Thyroid gland (tissue), 4 donors: ENCODE data around the gene NDUFB8. TPM values are rescaled to one million over a fixed set of nuclear protein-coding genes. Genes with fewer than 3 reads are reported as not detected.
A peak's percentile ranks its signal among the peaks of the same experiment; 100 is the strongest.

Experiments
- DNase-seq, 2 donors: peaks; one replicate each; pipeline ENCODE4 v3.0.0-alpha.2; 2019
- H3K27ac ChIP-seq, 3 donors: fragments of 200-600 bp; sonication (generic); 1 replicate in 2 of 3; 2 replicates in 1 of 3; pipeline ENCODE4 v1.5.1; 2016 to 2019; ENCODE audit warnings: mild to moderate bottlenecking in 1 of 3, moderate library complexity in 1 of 3
- H3K27me3 ChIP-seq: fragments of 200-600 bp; sonication (generic); one replicate; pipeline ENCODE4 v1.5.1; 2019
- H3K36me3 ChIP-seq, 2 donors: fragments of 200-600 bp; sonication (generic); one replicate each; pipeline ENCODE4 v1.5.1; 2016 to 2019
- H3K4me1 ChIP-seq, 2 donors: fragments of 200-600 bp; sonication (generic); one replicate each; pipeline ENCODE4 v1.5.1; 2017 to 2019
- H3K4me3 ChIP-seq, 3 donors: fragments of 200-600 bp; sonication (generic); replicated peaks in 1 of 3; 1 replicate in 2 of 3; 2 replicates in 1 of 3; pipeline ENCODE4 v1.5.1; 2016; ENCODE audit warnings: mild to moderate bottlenecking in 1 of 3
- H3K9me3 ChIP-seq: fragments of 200-600 bp; sonication (generic); one replicate; pipeline ENCODE4 v1.5.1; 2017
- CTCF ChIP-seq, 6 experiments: fragments of 200-600 bp in 3 of 6; fragments of 450-650 bp in 3 of 6; sonication (generic) in 3 of 6; IDR thresholded peaks; one replicate each; pipeline ENCODE4 v1.5.1; 2016 to 2019; ENCODE audit warnings: antibody characterized with exemption in 6 of 6, mild to moderate bottlenecking in 2 of 6, inconsistent platforms in 1 of 6, moderate library complexity in 1 of 6
- POLR2A ChIP-seq, 2 donors: fragments of 450-650 bp; IDR thresholded peaks; one replicate each; pipeline ENCODE4 v1.6.1; 2017; ENCODE audit warnings: antibody characterized with exemption in 2 of 2, mild to moderate bottlenecking in 2 of 2, moderate library complexity in 1 of 2
- WGBS, 2 donors: methylation state at CpG; one replicate each; pipeline ENCODE4 v1.1.5; 2017; 5-methylcytosine and 5-hydroxymethylcytosine counted together
- intact Hi-C: fragments of 100-400 bp; cut with DNase I; formaldehyde crosslinking; loops from one replicate; pipeline ENCODE4 v1.15.1; 2023
- total RNA-seq, 4 donors: library from RNA; depleted of rRNA; stranded (reverse); fragments of >200 nt; gene quantifications; one replicate each; pipeline ENCODE4 v1.2.3, GENCODE V29; 2016

NDUFB8 gene
- total RNA-seq, 4 donors from 2014 or later = 164 to 339 (median 209) TPM

DNA sequence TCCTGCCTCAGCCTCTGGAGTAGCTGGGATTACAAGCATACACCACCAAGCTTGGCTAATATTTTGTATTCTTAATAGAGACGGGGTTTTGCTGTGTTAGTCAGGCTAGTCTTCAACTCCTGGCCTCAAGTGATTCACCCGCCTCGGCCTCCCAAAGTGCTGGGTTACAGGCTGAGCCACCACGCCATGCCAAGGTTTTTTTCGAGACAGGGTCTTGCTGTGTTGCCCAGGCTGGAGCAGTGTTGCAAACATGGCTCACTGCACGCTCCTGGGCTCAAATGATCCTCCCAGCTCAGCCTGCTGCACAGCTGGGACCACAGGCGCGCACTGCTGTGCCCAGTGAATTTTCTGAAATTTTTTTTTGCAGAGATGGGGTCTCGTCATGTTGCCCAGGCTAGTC, 6.7 kb downstream of the NDUFB8 start:
- TF ChIP-seq POLR2A (IDR thresholded peaks at IDR 0.05) = no peak
- TF ChIP-seq CTCF (IDR thresholded peaks at IDR 0.05) = no peak
- peaks cover 30 to 34% of the 10 kb centered on the region in 2 donors for H3K36me3 ChIP-seq
- no peak for DNase-seq
- WGBS, 2 donors = 95 to 98% methylated on average over 9 of the region's 9 CpGs
- H3K9me3 ChIP-seq = no peaks in the 10 kb centered on the region
- no peak overlapping the region for H3K4me3 ChIP-seq
- H3K27ac ChIP-seq = no peak overlapping the region
- intact Hi-C loops = no loop called here
- peaks cover 15 to 18% of the 10 kb centered on the region in 2 donors for H3K4me1 ChIP-seq
- H3K27me3 ChIP-seq = no peaks in the 10 kb centered on the region

DNA sequence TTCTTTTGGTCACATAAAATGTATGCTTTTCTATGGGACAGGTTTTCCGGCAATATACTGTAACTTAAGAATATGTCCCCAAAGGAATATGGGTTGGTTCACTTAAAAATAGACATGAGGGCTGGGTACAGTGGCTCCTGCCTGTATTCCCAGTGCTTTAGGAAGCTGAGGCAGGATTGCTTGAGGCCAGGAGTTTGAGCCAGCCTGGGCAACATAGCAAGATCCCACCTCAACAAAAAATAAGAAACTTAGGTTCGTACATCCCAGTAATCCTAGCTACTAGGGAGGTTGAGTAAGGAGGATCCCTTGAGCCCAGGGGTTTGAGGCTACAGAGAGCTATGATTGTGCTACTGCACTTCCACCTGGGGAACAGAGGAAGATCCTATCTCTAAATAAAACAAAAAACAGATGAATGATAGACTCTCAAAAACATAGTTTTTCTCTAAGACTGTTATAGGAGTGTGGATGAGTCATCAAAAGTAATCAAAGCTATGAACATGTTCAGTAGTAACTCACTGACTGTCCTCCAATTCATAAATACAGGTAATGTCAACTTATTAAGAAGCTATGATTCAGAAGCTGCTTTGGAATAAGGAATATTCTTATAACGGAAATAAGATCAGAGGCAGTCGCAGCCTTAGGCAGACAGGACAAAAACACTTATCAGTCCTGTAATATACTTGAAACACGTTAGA, 7.4 kb downstream of the NDUFB8 start:
- DNase-seq = no peak
- H3K27ac ChIP-seq = no peak overlapping the region
- no peaks in the 10 kb centered on the region for H3K9me3 ChIP-seq
- WGBS, 2 donors = 83 to 87% methylated on average over 5 of the region's 5 CpGs
- H3K4me1 ChIP-seq = peaks cover 10 to 13% of the 10 kb centered on the region in 2 donors
- H3K4me3 ChIP-seq = no peak overlapping the region
- TF ChIP-seq POLR2A (IDR thresholded peaks at IDR 0.05) (no peak), CTCF (IDR thresholded peaks at IDR 0.05) (no peak)
- H3K27me3 ChIP-seq = no peaks in the 10 kb centered on the region
- peaks cover 30 to 34% of the 10 kb centered on the region in 2 donors for H3K36me3 ChIP-seq
- intact Hi-C loops = no loop called here

DNA sequence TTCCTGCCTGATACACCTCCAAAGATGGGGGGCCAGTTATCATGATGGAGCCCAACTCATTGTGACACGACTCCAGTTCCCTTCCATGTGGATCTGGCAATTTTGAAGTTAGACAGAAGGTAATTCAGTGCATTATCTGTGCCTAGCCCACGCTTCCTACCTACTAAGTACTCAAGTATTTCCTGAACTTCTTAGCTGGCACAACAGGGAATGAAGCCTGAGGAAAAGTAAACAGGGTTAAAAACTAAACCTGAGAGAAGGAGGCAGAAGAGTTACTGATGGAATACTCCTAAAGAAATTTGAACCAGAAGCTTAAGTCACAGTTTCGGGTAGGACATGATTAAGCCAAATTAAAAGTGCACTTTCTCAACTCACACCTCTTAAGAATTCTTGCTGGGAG, 8.9 kb downstream of the NDUFB8 start:
- DNase-seq = no peak
- 79 to 90% methylated on average over 3 of the region's 3 CpGs for WGBS, 2 donors
- Histone ChIP-seq H3K27ac (no peak overlapping the region), H3K9me3 (no peaks in the 10 kb centered on the region), H3K4me3 (no peak overlapping the region), H3K27me3 (no peaks in the 10 kb centered on the region), H3K4me1 (peaks cover 10 to 13% of the 10 kb centered on the region in 2 donors), H3K36me3 (peaks cover 18 to 24% of the 10 kb centered on the region in 2 donors)
- TF ChIP-seq CTCF (IDR thresholded peaks at IDR 0.05) (no peak), POLR2A (IDR thresholded peaks at IDR 0.05) (no peak)
- intact Hi-C loops = no loop called here

- H3K4me3 ChIP-seq = peak within 1 kb of the TSS in 1 of 3 donors; percentile 39
- H3K4me1 ChIP-seq = peaks cover 10 to 13% of the 10 kb centered on the region in 2 donors
- H3K27ac ChIP-seq = no peak within 1 kb of the TSS
- H3K9me3 ChIP-seq = no peaks in the 10 kb centered on the region
- WGBS, 2 donors = 3 to 4% methylated on average over 24 to 41 of the region's 72 CpGs
- H3K27me3 ChIP-seq = no peaks in the 10 kb centered on the region
- intact Hi-C loops = no loop called here
- TF ChIP-seq CTCF (IDR thresholded peaks at IDR 0.05) = no peak
- no peak for TF ChIP-seq POLR2A (IDR thresholded peaks at IDR 0.05)
- DNase-seq = peak; percentile 45 to 46
- peaks cover 6 to 16% of the 10 kb centered on the region in 2 donors for H3K36me3 ChIP-seq
Measured at GRCh38 chr10:100519311-100520051, 10.2 kb downstream of the NDUFB8 start, which contains the start of gene SEC31B. TSS of gene SEC31B (minus strand) at chr10:100519861. CDS start at chr10:100516952, 2,909 bp downstream.
